Measurements from ENCODE around the gene ATP5PO. TPM values are rescaled to one million over a fixed set of nuclear protein-coding genes. Genes with fewer than 3 reads are reported as not detected.

ATP5PO gene
- polyA plus RNA-seq, 3 donors = 413 to 466 (median 446) TPM

DNA sequence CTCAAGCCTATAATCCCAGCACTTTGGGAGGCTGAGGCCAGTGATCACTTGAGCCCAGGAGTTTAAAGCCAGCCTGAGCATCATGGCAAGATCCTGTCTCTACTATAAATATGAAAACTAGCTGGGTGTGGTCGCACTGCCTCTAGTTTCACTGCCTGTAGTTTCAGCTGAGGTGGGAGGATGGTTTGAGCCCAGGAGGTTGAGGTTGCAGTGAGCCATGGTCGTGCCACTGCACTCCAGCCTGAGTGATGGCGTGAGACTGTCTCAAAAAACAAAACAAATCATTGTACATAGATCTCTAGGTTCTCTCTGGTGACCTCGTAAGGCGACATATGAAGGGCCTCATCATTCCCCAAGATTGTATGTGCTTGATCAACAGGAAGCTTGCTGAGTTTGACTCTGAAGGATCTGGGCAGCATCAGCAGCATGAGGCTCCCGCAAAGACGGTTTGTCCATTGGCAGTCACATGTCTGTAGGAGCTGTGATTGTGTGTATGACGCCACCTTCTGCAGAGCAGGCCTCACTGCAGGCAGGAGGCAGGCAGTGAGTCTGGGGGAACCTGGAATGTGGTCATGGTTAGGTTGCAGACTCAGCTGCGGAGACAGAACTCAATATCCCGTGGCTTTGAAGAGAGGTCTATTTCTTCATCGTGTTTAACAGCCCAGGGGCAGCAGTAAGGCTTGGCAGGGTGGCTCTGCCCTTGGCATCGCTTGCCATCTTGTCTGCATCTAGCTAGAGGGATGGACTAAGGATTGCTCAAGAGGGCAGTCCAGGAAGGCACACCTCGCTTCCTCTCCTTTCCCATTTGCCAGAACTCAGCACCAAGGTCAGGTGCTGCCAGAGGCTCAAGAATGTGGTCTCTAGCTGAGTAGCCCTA, 14.0 kb downstream of the ATP5PO start:
- no peak for DNase-seq (ENCODE audit: low read depth in 3 of 3, low spot score in 2 of 3)

- no peak for DNase-seq (ENCODE audit: low read depth in 3 of 3, low spot score in 2 of 3)
Observed at GRCh38 chr21:33899199-33899598, 16.4 kb downstream of the ATP5PO start.

DNA sequence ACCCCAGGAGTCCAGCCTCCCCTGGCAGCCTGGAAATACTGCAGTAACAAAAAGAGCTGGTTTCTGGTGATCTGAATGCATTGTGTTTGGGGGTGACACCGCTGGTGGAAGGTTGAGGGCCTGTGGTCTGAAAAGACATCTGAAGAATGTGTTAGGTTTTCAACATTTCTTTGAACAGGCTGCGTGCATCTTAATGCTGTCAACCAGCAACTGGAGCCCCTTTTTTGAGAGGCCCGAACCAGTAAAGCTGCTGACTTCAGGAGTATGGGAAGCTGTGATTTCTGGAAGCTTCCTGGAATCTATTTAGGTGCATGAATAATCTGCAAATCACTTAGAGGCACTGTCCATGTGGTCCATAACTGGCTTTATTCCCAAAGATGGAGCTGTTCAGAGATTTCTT, 17.0 kb downstream of the ATP5PO start:
- no peak for DNase-seq (ENCODE audit: low read depth in 3 of 3, low spot score in 2 of 3)

DNA sequence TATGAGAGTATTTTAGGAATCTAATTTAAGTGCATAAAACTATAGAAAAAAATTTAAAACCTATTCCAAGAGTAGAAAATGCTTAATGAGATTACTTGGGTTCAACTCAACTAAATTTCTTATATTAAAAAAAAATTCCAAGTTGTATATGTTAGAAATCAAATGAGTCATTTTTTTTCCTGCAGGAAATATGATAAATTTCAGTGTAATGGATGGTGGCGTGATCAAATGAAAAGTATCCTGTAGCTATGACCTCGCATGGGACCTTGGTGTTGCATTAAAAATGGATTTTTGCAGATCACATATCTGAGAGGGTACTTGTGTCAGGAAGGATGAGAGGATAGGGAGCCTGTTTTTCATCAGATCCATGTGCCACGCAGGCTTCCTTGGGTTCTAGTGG, 17.9 kb downstream of the ATP5PO start:
- DNase-seq (ENCODE audit: low read depth in 3 of 3, low spot score in 2 of 3) = no peak

- no peak for DNase-seq (ENCODE audit: low read depth in 3 of 3, low spot score in 2 of 3)
Observed at GRCh38 chr21:33897098-33897497, 18.5 kb downstream of the ATP5PO start.

DNA sequence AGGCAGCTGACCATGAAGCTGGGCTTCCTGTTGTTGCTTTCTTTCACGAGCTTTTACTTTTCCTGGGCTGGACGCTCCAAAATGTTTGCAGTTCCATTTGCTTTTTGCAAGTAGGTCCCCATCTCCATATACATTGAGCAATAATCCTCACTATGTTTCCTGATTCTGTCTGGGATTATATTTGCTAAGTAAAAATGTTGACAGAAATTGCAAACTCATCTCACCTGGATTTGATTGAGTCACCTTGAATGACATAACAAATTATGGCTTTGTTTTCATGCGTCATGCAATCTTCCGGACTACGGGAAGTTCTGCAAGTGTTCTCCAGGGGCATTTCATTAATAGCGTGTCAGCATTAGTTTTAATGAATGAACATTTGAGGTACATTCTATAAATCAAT, 18.9 kb downstream of the ATP5PO start:
- no peak for DNase-seq (ENCODE audit: low read depth in 3 of 3, low spot score in 2 of 3)

DNA sequence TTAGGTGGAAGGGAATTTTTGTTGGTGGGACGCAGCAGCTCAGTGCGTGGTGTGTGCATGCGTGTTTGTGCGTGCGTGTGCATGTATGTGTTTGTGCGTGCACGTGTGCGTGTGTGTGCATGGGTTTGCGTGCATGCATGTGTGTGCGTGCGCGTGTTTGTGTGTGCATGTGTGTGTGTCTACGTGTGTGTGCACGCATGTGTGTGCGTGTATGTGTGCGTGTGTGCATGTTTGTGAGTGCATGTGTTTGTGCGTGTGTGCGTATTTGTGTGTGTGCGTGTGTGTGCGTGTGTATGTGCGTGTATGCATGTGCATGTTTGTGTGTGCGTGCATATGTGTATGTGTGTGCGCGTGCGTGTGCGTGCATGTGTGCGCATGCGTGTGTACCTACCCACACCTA, 20.2 kb downstream of the ATP5PO start:
- no peak for DNase-seq (ENCODE audit: low read depth in 3 of 3, low spot score in 2 of 3)

GRCh38 chr21:33894736-33895288, 20.8 kb downstream of the ATP5PO start:
- DNase-seq (ENCODE audit: low read depth in 3 of 3, low spot score in 2 of 3) = peak; percentile 54 to 82 (median 66)

- DNase-seq (ENCODE audit: low read depth in 3 of 3, low spot score in 2 of 3) = no peak
Observed at GRCh38 chr21:33893917-33894316, 21.7 kb downstream of the ATP5PO start.

DNA sequence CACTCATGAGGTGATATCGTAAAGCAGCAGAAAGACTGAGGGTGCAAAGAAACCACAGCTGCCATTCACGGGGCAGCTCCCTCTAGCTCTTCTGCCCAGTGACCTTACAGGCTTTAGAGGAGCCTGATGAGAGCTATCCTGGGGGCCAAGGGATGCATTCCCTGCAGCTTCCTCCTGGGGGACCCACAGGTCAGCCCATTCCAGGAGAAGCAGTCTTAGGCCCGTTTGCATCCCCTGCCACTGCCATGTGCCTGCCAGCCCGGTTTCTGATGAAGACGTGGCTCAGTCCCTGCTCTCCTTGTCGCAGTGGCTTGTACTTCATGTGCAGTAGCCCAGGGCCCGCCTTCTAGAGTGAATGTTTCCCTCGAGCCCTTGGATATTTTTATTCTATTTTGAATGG, 22.8 kb downstream of the ATP5PO start:
- DNase-seq (ENCODE audit: low read depth in 3 of 3, low spot score in 2 of 3) = no peak

DNA sequence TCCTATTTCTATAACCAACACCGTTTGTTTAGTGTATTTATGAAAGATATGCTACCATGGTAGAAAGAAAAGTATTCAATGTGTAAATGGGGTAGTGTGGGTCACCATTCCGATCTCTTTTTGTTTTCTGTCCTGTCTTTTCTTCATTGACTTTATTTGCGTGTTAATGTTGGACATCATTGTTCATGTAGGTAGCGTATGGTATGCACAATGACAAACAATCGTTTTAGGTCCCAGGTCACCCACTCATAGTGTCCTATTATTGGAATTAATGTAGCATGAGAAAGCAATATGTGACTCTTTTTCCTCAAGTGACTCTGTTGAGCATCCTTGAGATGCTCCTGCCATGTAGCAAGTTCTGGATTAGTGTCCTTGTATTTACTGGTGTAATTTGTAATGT, 25.4 kb downstream of the ATP5PO start:
- no peak for DNase-seq (ENCODE audit: low read depth in 3 of 3, low spot score in 2 of 3)

GRCh38 chr21:33886321-33886720, 29.3 kb downstream of the ATP5PO start:
- no peak for DNase-seq (ENCODE audit: low read depth in 3 of 3, low spot score in 2 of 3)

- DNase-seq (ENCODE audit: low read depth in 3 of 3, low spot score in 2 of 3) = no peak
Observed at GRCh38 chr21:33885172-33885514, 30.5 kb downstream of the ATP5PO start.

GRCh38 chr21:33884376-33885171, 31.0 kb downstream of the ATP5PO start:
- no peak for DNase-seq (ENCODE audit: low read depth in 3 of 3, low spot score in 2 of 3)

DNA sequence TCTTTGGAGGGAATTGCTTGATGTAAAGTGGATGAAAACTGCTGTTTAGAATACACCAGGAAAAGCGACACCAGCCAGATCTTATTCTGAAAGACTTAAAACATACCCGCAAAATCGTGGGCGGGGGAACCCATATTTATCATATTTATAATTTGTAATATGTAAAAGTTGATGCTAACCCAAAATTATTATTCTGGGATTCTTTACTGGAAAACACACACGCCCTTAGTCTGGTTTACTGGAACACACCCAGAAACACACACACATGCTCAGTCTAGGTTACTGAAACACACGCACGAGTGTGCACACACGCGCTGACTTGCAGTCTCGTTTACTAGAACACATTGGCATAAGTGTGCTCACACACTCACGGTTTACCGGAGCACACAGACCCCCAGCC, 32.5 kb downstream of the ATP5PO start:
- DNase-seq (ENCODE audit: low read depth in 3 of 3, low spot score in 2 of 3) = no peak

DNA sequence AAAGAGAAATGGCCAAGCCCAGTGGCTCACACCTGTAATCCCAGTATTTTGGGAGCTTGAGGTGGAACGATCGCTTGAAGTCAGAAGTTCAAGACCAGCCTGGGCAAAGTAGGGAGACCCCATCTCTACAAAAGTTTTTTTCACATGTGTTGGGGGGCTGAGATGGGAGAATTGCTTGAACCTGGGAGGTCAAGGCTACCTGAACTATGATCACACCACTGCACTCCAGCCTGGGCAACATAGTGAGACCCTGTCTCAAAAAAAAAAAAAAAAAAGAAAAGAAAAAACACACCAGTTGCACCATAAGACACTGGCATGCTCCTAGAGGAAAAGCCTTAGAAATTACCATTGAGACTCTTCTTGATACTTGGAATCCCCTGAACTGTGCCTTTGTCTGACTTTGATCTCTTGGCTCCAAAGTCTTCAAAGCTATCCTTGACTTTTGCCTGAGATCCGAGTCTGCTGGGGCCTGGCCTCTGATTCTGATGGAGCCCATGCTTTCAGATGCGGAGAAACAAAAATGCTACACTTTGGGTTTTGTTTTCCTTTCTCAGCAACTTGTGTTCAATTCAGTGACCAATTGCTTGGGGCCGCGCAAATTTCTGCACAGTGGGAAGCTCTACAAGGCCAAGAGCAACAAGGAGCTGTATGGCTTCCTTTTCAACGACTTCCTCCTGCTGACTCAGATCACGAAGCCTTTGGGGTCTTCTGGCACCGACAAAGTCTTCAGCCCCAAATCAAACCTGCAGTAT, 33.7 kb downstream of the ATP5PO start:
- no peak for DNase-seq (ENCODE audit: low read depth in 3 of 3, low spot score in 2 of 3)

- no peak for DNase-seq (ENCODE audit: low read depth in 3 of 3, low spot score in 2 of 3)
Observed at GRCh38 chr21:33880626-33881025, 35.0 kb downstream of the ATP5PO start.

DNA sequence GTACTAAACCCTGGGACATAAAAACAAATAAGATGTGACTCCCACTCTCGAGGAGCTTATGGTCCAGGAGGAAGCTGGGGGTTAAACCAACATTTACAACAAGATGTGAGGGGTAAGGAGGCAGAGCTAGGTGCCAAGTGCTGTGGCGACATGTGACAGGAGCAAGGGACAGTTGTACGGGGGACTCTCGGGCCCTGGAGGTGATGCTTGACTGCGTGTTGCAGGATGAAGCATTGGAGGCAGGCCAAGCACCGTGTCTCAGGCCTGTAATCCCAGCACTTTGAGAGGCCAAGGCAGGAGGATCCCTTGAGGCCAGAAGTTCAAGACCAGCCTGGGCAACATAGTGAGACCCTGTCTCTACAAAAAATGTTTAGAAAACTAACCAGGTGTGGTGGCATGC, 36.8 kb downstream of the ATP5PO start:
- no peak for DNase-seq (ENCODE audit: low read depth in 3 of 3, low spot score in 2 of 3)

- no peak for DNase-seq (ENCODE audit: low read depth in 3 of 3, low spot score in 2 of 3)
Observed at GRCh38 chr21:33875026-33875695, 40.4 kb downstream of the ATP5PO start.

DNA sequence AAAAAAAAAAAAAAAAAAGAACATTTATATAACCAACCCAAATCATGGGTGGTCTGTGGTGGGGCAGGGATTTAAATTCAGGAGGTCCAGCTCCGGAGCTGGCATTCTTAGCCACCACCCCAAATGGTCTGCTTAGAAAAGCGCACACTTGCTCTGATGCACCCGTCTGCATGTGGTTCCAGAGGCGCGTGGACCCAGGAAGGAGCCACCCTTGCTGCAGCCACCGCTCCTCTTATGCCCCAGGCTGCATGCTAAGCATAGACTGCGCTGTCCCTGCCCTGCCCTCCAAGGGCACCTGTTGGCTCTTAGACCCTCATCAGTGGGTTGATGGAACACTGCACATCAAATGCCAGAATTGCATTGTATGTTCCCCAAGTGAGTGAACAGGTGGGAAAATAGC, 41.4 kb downstream of the ATP5PO start:
- DNase-seq (ENCODE audit: low read depth in 3 of 3, low spot score in 2 of 3) = no peak
